MCF 10A (cell line): ENCODE measurements around the gene UBXN4. TPM values are rescaled to one million over a fixed set of nuclear protein-coding genes. Genes with fewer than 3 reads are reported as not detected.

Experiments used
- BruUV-seq: library from RNA; stranded (reverse); fragments of 400-500 nt; replicated peaks from 2 replicates; lab custom pipeline; 2021; lab: Mats Ljungman, UMichigan
- CTCF ChIA-PET: fragments of 300-600 bp; sonication (Branson Sonifier 250); formaldehyde crosslinking; extraction: SDS; loops from one replicate; lab custom pipeline; 2021; ENCODE audit warnings: antibody characterized with exemption, inconsistent platforms; lab: Yijun Ruan, JAX
- POLR2A ChIA-PET: fragments of 300-600, 350-650 bp; sonication (Branson Sonifier 250); formaldehyde crosslinking; extraction: SDS; loops from one replicate; lab custom pipeline; 2020; ENCODE audit warnings: antibody characterized with exemption, inconsistent platforms; lab: Yijun Ruan, JAX
- DNase-seq: peaks from one replicate; pipeline ENCODE4 v3.0.0-alpha.2; 2018; ENCODE audit not compliant: unreplicated experiment
- H3K27ac Mint-ChIP-seq: one replicate; pipeline ENCODE4 v1.8.0; 2022; ENCODE audit warnings: mild to moderate bottlenecking, low read depth, mixed read lengths; ENCODE audit not compliant: unreplicated experiment
- H3K27me3 Mint-ChIP-seq: one replicate; pipeline ENCODE4 v1.8.0; 2022; ENCODE audit warnings: mixed read lengths; ENCODE audit not compliant: insufficient read depth, unreplicated experiment
- H3K36me3 Mint-ChIP-seq: one replicate; pipeline ENCODE4 v1.8.0; 2022; ENCODE audit warnings: mild to moderate bottlenecking, moderate library complexity, mixed read lengths; ENCODE audit not compliant: insufficient read depth, unreplicated experiment
- H3K4me1 Mint-ChIP-seq: one replicate; pipeline ENCODE4 v1.8.0; 2022; ENCODE audit warnings: mixed read lengths; ENCODE audit not compliant: insufficient read depth, unreplicated experiment
- H3K4me3 Mint-ChIP-seq: one replicate; pipeline ENCODE4 v1.8.0; 2022; ENCODE audit warnings: mild to moderate bottlenecking, moderate library complexity, mixed read lengths; ENCODE audit not compliant: unreplicated experiment
- H3K9me3 Mint-ChIP-seq: one replicate; pipeline ENCODE4 v1.8.0; 2022; ENCODE audit warnings: mixed read lengths; ENCODE audit not compliant: unreplicated experiment
- intact Hi-C: fragments of 100-400 bp; cut with micrococcal nuclease; formaldehyde crosslinking; loops from 2 replicates; pipeline ENCODE4 v1.14.1; 2022
- total RNA-seq: library from RNA; stranded (reverse); gene quantifications from 2 replicates; pipeline ENCODE4 v1.2.3, GENCODE V29; 2022
- TF ChIP-seq, protein P1 (sequence below): fragments of 200-600 bp; IDR thresholded peaks from one replicate; pipeline ENCODE4 v1.8.0; 2022; ENCODE audit warnings: antibody characterized with exemption, mild to moderate bottlenecking; ENCODE audit not compliant: unreplicated experiment

UBXN4 gene
- total RNA-seq, 1 experiment from 2014 or later: 79.0 TPM

- H3K4me3 Mint-ChIP-seq: no peak overlapping the region
- ChIA-PET POLR2A (no interaction called here), CTCF (interaction anchor here (1.2 kb wide), 1 partner anchor 15 kb away, joined by 9 read pairs; no protein-coding TSS in a partner anchor)
Measured at GRCh38 chr2:135812907-135813511, 71.4 kb downstream of the UBXN4 start.

DNA sequence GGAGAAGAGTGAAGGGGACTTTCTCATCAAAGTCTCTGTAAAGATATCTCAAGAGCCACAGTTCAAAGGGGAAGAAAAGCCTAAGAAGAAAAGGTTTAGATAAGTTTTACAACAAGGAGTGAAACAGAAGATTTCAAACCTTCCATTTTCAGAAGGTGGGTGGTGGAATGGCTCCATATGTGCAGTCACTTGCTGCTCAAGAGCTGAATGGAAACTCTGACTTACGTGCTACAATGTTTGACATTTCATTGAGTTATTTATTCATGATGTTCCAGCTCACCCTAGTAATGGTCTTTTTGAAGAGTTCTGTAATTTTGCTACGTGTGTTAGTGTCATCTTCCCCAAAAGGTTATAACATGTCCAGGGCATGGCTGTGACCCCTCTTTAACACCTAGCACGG, 73.6 kb downstream of the UBXN4 start:
- DNase-seq: no peak
- H3K4me1 Mint-ChIP-seq: no peaks in the 10 kb centered on the region
- ChIA-PET CTCF (interaction anchor here (0.6 to 1.2 kb wide), 2 partner anchors 18 to 99 kb away, joined by 3 to 4 read pairs; no protein-coding TSS in a partner anchor), POLR2A (no interaction called here)
- H3K36me3 Mint-ChIP-seq: peaks cover 4% of the 10 kb centered on the region
- H3K27ac Mint-ChIP-seq: no peak overlapping the region
- no peaks in the 10 kb centered on the region for H3K9me3 Mint-ChIP-seq
- H3K4me3 Mint-ChIP-seq: no peak overlapping the region
- no TSS peak for BruUV-seq
- H3K27me3 Mint-ChIP-seq: no peaks in the 10 kb centered on the region
- TF ChIP-seq, protein P1, sequence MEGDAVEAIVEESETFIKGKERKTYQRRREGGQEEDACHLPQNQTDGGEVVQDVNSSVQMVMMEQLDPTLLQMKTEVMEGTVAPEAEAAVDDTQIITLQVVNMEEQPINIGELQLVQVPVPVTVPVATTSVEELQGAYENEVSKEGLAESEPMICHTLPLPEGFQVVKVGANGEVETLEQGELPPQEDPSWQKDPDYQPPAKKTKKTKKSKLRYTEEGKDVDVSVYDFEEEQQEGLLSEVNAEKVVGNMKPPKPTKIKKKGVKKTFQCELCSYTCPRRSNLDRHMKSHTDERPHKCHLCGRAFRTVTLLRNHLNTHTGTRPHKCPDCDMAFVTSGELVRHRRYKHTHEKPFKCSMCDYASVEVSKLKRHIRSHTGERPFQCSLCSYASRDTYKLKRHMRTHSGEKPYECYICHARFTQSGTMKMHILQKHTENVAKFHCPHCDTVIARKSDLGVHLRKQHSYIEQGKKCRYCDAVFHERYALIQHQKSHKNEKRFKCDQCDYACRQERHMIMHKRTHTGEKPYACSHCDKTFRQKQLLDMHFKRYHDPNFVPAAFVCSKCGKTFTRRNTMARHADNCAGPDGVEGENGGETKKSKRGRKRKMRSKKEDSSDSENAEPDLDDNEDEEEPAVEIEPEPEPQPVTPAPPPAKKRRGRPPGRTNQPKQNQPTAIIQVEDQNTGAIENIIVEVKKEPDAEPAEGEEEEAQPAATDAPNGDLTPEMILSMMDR: no peak
- intact Hi-C loops: loop anchor here (5.0 kb wide), 1 partner anchor 562 kb away; no protein-coding TSS in a partner anchor

More at GRCh38 chr2:135812907-135813511, 71.4 kb downstream of the UBXN4 start:
- H3K36me3 Mint-ChIP-seq: peaks cover 4% of the 10 kb centered on the region
- no peak overlapping the region for H3K27ac Mint-ChIP-seq
- TF ChIP-seq, protein P1: no peak
- no peaks in the 10 kb centered on the region for H3K9me3 Mint-ChIP-seq
- intact Hi-C loops: no loop called here
- H3K27me3 Mint-ChIP-seq: no peaks in the 10 kb centered on the region
- no peak for DNase-seq
- H3K4me1 Mint-ChIP-seq: no peaks in the 10 kb centered on the region
- no TSS peak for BruUV-seq

GRCh38 chr2:135817466-135817865, 75.8 kb downstream of the UBXN4 start:
- Mint-ChIP-seq H3K4me3 (no peak overlapping the region), H3K27ac (no peak overlapping the region), H3K27me3 (no peaks in the 10 kb centered on the region), H3K36me3 (peaks cover 4% of the 10 kb centered on the region), H3K4me1 (no peaks in the 10 kb centered on the region), H3K9me3 (no peaks in the 10 kb centered on the region)
- ChIA-PET POLR2A (no interaction called here), CTCF (interaction anchor here (0.6 kb wide), 1 partner anchor 289 kb away, joined by 3 read pairs; no protein-coding TSS in a partner anchor)
- intact Hi-C loops: loop anchor here (5.0 kb wide), 1 partner anchor 560 kb away; no protein-coding TSS in a partner anchor
- BruUV-seq: no TSS peak
- DNase-seq: no peak
- TF ChIP-seq, protein P1: no peak

DNA sequence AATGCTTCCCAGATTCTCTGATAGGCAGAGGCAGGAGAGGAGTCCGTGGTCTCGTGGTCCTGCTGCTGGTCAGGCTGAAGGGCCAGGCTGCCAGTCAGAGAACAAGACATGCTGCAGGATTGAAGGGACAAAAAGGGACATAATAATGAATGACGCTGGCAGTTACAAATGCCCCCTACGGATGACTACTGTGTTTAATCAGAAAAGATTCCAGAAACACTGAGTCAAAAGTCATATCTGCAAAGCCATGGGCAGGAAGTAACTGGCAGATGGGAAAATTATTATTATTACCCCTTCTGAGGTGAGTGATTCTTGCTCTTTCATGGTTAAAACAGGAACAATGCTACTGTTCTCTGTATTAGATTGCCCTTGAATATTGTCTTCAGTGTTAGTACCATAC, 76.3 kb downstream of the UBXN4 start:
- Mint-ChIP-seq H3K27ac (no peak overlapping the region), H3K4me3 (no peak overlapping the region), H3K4me1 (no peaks in the 10 kb centered on the region), H3K36me3 (no peaks in the 10 kb centered on the region), H3K9me3 (no peaks in the 10 kb centered on the region), H3K27me3 (no peaks in the 10 kb centered on the region)
- intact Hi-C loops: loop anchor here (5.0 kb wide), 1 partner anchor 559 kb away; no protein-coding TSS in a partner anchor
- no TSS peak for BruUV-seq
- TF ChIP-seq, protein P1: no peak
- ChIA-PET POLR2A (no interaction called here), CTCF (interaction anchor here (0.5 kb wide), 1 partner anchor 20 kb away, joined by 3 read pairs; no protein-coding TSS in a partner anchor)
- no peak for DNase-seq
